H1 (cell line): ENCODE measurements around the gene SFRP2.

Source experiments
- CTCF ChIP-seq, 3 experiments: IDR thresholded peaks; 1 replicate in 2 of 3; 2 replicates in 1 of 3; pipeline versions ENCODE4 v1.5.1 to v1.6.1; 2011; ENCODE audit warnings: low read length in 3 of 3, mild to moderate bottlenecking in 3 of 3, inconsistent platforms in 2 of 3, low read depth in 1 of 3, moderate library complexity in 1 of 3; ENCODE audit not compliant: insufficient read depth in 1 of 3; ENCODE audit errors: control extremely low read depth in 1 of 3
- GABPA ChIP-seq: IDR thresholded peaks from 2 replicates; pipeline ENCODE4 v1.6.1; 2011; ENCODE audit warnings: mild to moderate bottlenecking, low read length, moderate library complexity, borderline replicate concordance; ENCODE audit not compliant: insufficient read depth
- KDM1A ChIP-seq: fragments of 200-600, 300-600 bp; sonication (generic); IDR thresholded peaks from 2 replicates; pipeline ENCODE4 v1.7.1; 2016; ENCODE audit warnings: mild to moderate bottlenecking, low read length, borderline replicate concordance
- POLR2A ChIP-seq, 2 experiments: IDR thresholded peaks; 1 replicate in 1 of 2; 2 replicates in 1 of 2; pipeline ENCODE4 v1.6.1; 2011; ENCODE audit warnings: low read depth in 2 of 2, low read length in 2 of 2, mild to moderate bottlenecking in 2 of 2; ENCODE audit errors: control extremely low read depth in 1 of 2
- POLR2AphosphoS5 ChIP-seq: IDR thresholded peaks from 2 replicates; pipeline ENCODE4 v1.6.1; 2011; ENCODE audit warnings: low read depth, low read length
- RAD21 ChIP-seq, 2 experiments: IDR thresholded peaks in 1 of 2; conservative IDR thresholded peaks in 1 of 2; 2 replicates each; pipeline ENCODE4 v1.6.1; 2011; ENCODE audit warnings: low read depth in 2 of 2, low read length in 2 of 2, improper control_type of control experiment in 1 of 2, inconsistent platforms in 1 of 2, mild to moderate bottlenecking in 1 of 2, moderate library complexity in 1 of 2
- RXRA ChIP-seq: IDR thresholded peaks from 2 replicates; pipeline ENCODE4 v1.6.1; 2011; ENCODE audit warnings: low read depth, mild to moderate bottlenecking, low read length, moderate library complexity; ENCODE audit not compliant: insufficient read depth
- SAP30 ChIP-seq: fragments of 300-600 bp; sonication (generic); IDR thresholded peaks from 2 replicates; pipeline ENCODE4 v1.7.1; 2012; ENCODE audit warnings: low read length, moderate library complexity, mild to moderate bottlenecking, inconsistent platforms; ENCODE audit not compliant: insufficient read depth, insufficient replicate concordance
- SP1 ChIP-seq: IDR thresholded peaks from 2 replicates; pipeline ENCODE4 v1.6.1; 2011; ENCODE audit warnings: low read depth, low read length
- TEAD4 ChIP-seq: IDR thresholded peaks from 2 replicates; pipeline ENCODE4 v1.6.1; 2012; ENCODE audit warnings: low read depth, low read length, inconsistent platforms, mixed read lengths
- TF ChIP-seq, protein P1 (sequence below): IDR thresholded peaks from 2 replicates; pipeline ENCODE4 v1.6.1; 2011; ENCODE audit warnings: low read length, improper control_type of control experiment

DNA sequence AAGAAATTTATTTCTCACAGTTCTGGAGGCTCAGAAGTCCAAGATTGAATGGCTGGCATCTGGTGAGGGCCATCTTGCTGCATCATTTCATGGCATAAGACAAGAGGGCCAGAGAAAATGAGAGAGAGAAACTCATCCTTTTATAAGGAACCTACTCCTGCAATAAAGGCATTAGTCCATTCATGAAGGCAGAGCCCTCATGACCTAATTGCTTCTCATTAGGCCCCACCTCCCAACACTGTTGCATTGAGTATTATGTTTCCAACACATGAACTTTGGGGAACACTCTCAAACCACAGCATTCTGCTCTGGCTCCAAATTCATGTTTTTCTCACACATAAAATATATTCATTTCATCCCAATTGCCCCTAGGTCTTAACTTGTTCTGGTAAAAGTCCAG lies 43.2 kb downstream of the SFRP2 start:
- no peak for TF ChIP-seq KDM1A
- no peak for TF ChIP-seq GABPA
- no peak for TF ChIP-seq CTCF (IDR thresholded peaks at IDR 0.05; ENCODE audit: control extremely low read depth in 1 of 3, insufficient read depth in 1 of 3, low read depth in 1 of 3, low read length in 3 of 3)
- no peak for TF ChIP-seq POLR2A (IDR thresholded peaks at IDR 0.05; ENCODE audit: control extremely low read depth in 1 of 2, low read depth in 2 of 2, low read length in 2 of 2)
- no peak for TF ChIP-seq RXRA
- TF ChIP-seq RAD21 (IDR thresholded peaks at IDR 0.05 in 1 of 2, conservative IDR thresholded peaks at IDR 0.05 in 1 of 2; ENCODE audit: low read depth in 2 of 2, low read length in 2 of 2), result no peak
- no peak for TF ChIP-seq TEAD4
- TF ChIP-seq POLR2AphosphoS5, result no peak
- no peak for TF ChIP-seq SP1
- TF ChIP-seq, protein P1, sequence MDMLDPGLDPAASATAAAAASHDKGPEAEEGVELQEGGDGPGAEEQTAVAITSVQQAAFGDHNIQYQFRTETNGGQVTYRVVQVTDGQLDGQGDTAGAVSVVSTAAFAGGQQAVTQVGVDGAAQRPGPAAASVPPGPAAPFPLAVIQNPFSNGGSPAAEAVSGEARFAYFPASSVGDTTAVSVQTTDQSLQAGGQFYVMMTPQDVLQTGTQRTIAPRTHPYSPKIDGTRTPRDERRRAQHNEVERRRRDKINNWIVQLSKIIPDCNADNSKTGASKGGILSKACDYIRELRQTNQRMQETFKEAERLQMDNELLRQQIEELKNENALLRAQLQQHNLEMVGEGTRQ, result no peak
- no peak for TF ChIP-seq SAP30
